ENCODE results near the gene CPEB2. TPM values are rescaled to one million over a fixed set of nuclear protein-coding genes. Genes with fewer than 3 reads are reported as not detected.
A peak's percentile ranks its signal among the peaks of the same experiment; 100 is the strongest.

The CPEB2 gene
- total and polyA plus RNA-seq, 3 donors from 2014 or later = 76.6 to 95.6 (median 93.6) TPM

GRCh38 chr4:15110120-15110571 lies 107.9 kb downstream of the CPEB2 start:
- Histone ChIP-seq H3K27me3 (no peaks in the 10 kb centered on the region), H3K4me1 (no peaks in the 10 kb centered on the region), H3K36me3 (ENCODE audit: low read depth, missing control alignments) (no peaks in the 10 kb centered on the region), H3K4me3 (no peak overlapping the region), H3K9me3 (no peaks in the 10 kb centered on the region), H3K27ac (no peak overlapping the region)
- no peak for TF ChIP-seq POLR2A (IDR thresholded peaks at IDR 0.05)
- no peak for TF ChIP-seq CTCF (IDR thresholded peaks at IDR 0.05)
- no peak for DNase-seq
- intact Hi-C loops (cut with DNase I; ENCODE audit: low total_unique reads) = no loop called here

GRCh38 chr4:15116509-15117079 lies 114.3 kb downstream of the CPEB2 start:
- TF ChIP-seq CTCF (IDR thresholded peaks at IDR 0.05) (no peak), POLR2A (IDR thresholded peaks at IDR 0.05) (no peak)
- H3K27ac ChIP-seq = no peak overlapping the region
- no peaks in the 10 kb centered on the region for H3K36me3 ChIP-seq (ENCODE audit: low read depth, missing control alignments)
- peaks cover 4% of the 10 kb centered on the region for H3K4me1 ChIP-seq
- DNase-seq = no peak
- H3K4me3 ChIP-seq = no peak overlapping the region
- H3K27me3 ChIP-seq = no peaks in the 10 kb centered on the region
- WGBS, 2 donors = 93 to 94% methylated on average over 2 of the region's 2 CpGs
- intact Hi-C loops (cut with DNase I; ENCODE audit: low total_unique reads) = no loop called here
- H3K9me3 ChIP-seq = no peaks in the 10 kb centered on the region

GRCh38 chr4:15117270-15117946 lies 115.1 kb downstream of the CPEB2 start:
- H3K9me3 ChIP-seq = no peaks in the 10 kb centered on the region
- H3K4me3 ChIP-seq = no peak overlapping the region
- peaks cover 4% of the 10 kb centered on the region for H3K4me1 ChIP-seq
- TF ChIP-seq POLR2A (IDR thresholded peaks at IDR 0.05) = no peak
- TF ChIP-seq CTCF (IDR thresholded peaks at IDR 0.05) = no peak
- H3K36me3 ChIP-seq (ENCODE audit: low read depth, missing control alignments) = no peaks in the 10 kb centered on the region
- no peak for DNase-seq
- intact Hi-C loops (cut with DNase I; ENCODE audit: low total_unique reads) = no loop called here
- no peaks in the 10 kb centered on the region for H3K27me3 ChIP-seq
- WGBS, 2 donors = 82 to 85% methylated on average over 3 of the region's 3 CpGs
- H3K27ac ChIP-seq = no peak overlapping the region

- no peak for TF ChIP-seq CTCF (IDR thresholded peaks at IDR 0.05)
- TF ChIP-seq POLR2A (IDR thresholded peaks at IDR 0.05) = no peak
- WGBS, 2 donors = 21 to 28% methylated on average over 2 to 4 of the region's 4 CpGs
- Histone ChIP-seq H3K36me3 (ENCODE audit: low read depth, missing control alignments) (no peaks in the 10 kb centered on the region), H3K27ac (no peak overlapping the region), H3K4me1 (peaks cover 4% of the 10 kb centered on the region), H3K27me3 (no peaks in the 10 kb centered on the region), H3K4me3 (no peak overlapping the region), H3K9me3 (no peaks in the 10 kb centered on the region)
- intact Hi-C loops (cut with DNase I; ENCODE audit: low total_unique reads) = no loop called here
- DNase-seq = peak; percentile 15
Observed at GRCh38 chr4:15118292-15118691, 116.0 kb downstream of the CPEB2 start.
